GM21717 (cell line): ENCODE data around the gene DNAL4.

Experiments
- ATAC-seq: cut with Tn5 transposase; IDR thresholded peaks from one replicate; pipeline ENCODE4 v1.9.1; 2021; ENCODE audit warnings: mild to moderate bottlenecking, moderate library complexity; ENCODE audit not compliant: unreplicated experiment

The DNAL4 gene

DNA sequence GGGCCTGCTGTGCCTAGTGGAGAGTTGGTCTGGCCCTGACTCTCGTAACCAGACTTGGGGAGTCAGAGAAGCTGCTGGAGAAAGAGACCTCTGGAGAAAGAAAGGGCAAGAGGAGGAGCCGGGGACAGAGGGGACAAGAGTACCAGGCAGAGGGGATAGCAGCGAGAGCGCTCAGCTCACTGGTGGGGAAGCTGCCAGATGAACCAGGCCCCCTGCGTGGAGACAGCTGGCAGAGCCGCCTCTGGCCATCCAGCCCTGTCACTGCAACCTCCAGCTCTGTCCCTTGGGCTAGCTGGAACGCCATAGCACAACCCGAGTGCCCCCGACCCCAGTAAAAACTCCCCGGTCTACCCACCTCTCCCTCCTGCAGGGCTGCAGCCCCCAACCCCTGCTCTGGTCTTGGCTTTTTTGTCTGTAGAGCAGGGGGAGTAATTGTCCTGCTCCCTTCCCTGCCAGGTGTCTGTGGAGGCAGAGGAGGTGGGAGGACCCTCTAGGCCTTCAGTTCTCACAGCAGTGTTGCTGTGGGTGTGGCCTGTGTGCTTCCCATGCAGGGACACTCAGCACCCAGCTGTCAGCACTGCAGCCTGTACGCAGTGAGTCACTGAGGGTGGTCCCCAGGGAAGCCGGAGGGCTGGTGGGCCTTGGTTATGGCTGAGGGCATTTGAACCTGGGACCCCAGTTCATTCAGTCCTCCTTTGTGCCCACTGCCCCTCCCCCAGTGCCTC is 33.3 kb downstream of the DNAL4 start:
- ATAC-seq = no peak

DNA sequence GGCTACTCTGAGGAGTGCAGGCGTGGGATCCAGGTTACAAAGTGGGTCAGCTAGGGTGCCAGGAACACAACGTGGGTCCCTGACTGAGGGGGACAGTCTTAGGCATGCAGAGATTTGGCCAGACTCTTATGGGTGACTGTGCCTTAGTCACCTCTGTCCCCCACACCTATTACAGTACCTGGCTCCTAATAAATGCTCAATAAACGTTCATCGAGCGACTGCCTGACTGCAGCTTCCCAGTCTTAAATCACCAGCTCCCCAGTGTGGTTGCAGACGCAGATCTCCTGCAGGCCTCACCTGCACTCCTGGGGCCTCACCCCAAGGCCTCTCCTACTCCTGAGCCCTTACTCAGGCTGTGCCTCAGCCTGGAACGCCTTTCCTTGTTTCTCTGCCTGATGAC is 34.9 kb downstream of the DNAL4 start:
- no peak for ATAC-seq

DNA sequence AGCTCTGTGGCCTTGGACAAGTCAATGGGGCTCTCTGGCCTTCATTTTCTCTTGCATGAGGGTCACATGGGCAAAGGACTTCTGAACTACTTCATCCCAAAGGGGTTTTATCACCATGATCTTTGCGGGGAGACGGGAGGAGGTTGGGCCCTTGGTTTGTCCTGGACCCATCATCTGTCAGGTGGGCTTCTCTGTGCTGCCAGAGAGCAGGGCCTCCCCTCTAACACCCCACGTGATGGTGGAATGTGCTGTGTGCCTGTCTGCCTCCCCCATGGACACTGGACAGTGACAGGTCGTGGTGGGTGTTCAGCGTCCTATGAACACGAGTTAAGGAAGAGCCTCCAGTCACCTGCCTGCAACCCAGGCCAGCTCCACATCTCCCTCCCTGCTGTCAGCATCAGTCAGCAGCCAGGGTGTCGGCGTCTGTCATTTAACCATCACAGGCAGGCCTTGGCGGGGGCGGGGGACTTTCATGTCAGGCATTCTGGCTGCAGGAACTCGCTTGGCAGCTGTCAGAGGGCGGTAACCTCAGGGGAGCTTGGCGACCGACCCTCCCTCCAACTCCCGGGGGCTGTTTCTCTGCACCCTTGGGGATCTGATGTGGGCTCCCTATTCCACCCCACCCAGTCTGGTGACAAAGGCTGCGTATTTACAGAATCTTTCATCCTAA is 35.5 kb downstream of the DNAL4 start:
- ATAC-seq = no peak

DNA sequence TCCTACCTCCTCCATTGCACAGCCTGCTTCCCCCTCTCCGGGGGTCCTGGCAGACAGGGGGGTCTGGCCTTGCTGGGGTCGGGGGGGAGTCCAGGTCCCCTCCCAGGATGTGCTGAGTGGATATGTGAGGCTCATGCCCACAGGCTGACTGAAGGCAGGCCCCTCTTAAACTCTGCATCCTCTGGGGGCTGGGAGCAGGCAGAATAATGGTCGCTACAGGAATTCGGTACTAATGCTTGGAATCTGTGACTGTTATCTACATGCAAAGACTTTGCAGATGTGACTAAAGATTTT is 36.5 kb downstream of the DNAL4 start:
- ATAC-seq = no peak

DNA sequence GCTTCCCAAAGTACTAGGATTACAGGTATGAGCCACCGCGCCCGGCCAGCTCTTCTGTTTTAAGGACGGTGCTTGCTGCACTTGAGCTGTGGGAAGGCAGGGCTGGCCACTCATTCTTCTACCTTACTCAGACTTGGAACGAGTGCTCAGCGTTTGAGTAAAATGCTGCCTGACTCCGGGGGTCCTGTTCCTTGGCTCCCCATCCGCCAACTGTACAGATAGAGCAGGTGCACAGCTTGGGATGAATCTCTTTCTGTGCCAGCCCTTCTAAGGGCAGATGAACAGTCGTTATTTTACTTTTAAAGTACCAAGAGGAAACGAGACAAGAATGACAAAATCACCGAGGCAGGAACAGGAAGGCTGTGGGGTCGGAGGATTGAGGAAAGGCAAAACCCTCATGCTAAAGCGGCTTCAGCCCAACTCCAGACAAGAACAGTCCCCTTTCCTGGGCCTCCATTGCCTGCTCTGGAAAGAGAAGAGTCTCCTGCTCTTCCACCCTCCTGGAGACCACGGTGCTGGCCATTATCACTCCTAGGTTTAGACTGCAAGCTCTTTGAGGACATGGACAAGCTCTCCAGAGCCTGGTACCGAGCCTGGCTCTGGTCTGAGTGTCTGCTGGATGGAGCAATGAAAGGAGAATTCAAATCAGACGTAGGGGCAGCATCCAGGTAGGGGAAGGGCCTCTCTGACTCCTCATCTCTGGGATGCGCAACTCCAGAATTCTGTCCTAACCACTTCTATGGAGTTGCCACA is 37.1 kb downstream of the DNAL4 start:
- no peak for ATAC-seq

DNA sequence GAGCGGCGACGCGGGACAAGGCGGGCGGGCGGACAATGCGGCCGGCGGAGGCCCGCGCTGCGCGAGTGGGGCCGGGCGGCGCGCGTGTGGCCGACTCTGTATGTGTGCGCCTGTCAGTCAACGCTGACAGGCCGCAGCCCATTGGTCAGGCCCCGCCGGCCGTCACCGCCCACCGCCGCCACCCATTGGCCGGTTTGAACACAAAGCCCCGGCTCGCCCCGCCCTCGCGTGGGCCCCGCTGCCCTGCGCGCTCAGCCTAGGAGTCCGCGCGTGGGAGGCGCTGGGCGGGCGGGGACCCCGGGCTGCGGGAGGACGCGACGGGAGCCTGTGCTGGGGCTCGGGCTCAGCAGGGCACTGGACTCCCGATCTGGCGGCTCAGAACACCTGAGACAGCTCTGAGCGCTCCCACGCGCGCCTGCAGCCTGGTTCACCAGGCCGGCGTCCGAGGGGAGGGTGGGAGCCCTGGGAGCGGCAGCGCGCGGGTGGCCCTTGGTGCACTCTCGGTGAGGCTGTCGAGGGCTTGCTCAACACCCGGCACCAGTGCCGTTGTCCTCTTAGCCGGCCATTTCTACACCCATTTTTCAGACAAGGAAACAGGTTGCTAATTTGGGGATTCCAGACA is 37.9 kb downstream of the DNAL4 start, which contains the start of gene SUN2:
Gene SUN2, minus strand, starts transcription at position 88 of the 622 bp plus-strand sequence. CDS start 3,370 bp downstream, outside the sequence.
- ATAC-seq = peak; percentile 49

DNA sequence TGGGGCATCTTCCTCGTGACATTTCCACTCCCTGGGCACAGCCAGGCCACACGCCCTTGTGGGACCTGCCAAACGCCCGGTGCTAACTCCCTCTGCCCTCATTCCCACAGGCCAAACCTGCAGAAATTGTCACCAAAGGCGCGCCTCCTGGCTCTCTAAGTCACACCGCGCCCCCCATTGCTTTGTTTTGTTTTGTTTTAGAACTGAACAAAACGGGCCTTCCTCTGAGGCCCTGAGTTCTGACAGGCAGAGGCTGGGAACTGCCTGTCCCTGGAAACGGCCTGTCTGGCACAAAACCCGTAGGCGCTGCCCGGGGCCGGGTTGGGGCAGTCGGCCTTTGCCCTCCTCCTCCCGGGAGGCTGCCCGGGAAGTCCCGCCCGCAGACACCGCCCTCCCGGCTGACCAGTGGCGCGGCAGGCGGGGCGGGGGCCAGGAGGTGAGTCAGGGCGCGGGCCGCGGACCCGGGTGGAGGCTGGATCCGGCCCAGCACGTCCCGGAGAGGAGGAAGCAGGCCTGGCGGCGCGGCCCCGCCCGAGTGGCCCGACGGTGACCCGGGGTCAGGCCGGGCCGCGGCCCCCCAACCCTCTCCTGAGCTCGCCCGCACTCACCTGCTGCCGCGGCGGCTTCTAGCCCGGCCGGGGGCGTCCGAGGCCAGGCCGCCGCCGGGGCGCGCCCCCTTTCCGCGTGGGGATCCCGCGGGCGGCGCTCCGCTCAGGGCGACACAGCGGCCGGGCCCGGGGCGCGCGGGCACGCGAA is 38.6 kb downstream of the DNAL4 start:
- ATAC-seq = peak; percentile 23

DNA sequence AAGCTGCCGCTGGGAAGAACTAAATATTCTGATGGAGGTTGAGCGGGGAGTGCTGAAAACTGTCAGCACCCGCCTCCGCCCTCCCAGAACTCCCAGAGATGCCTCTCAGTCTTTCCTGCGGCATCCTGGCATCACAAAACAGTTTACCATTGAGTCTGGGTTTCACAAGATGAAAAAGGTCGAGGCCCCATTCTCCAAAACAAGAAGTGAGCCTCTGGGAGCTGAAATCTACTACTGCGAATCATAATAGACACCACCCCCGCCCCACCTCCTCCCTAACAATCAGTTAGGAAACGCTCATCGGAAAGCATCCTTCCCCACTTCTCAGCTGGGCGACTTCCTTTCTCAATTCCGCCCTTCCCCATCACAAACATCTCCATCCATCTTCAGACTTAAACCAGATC is 39.2 kb downstream of the DNAL4 start:
- no peak for ATAC-seq

DNA sequence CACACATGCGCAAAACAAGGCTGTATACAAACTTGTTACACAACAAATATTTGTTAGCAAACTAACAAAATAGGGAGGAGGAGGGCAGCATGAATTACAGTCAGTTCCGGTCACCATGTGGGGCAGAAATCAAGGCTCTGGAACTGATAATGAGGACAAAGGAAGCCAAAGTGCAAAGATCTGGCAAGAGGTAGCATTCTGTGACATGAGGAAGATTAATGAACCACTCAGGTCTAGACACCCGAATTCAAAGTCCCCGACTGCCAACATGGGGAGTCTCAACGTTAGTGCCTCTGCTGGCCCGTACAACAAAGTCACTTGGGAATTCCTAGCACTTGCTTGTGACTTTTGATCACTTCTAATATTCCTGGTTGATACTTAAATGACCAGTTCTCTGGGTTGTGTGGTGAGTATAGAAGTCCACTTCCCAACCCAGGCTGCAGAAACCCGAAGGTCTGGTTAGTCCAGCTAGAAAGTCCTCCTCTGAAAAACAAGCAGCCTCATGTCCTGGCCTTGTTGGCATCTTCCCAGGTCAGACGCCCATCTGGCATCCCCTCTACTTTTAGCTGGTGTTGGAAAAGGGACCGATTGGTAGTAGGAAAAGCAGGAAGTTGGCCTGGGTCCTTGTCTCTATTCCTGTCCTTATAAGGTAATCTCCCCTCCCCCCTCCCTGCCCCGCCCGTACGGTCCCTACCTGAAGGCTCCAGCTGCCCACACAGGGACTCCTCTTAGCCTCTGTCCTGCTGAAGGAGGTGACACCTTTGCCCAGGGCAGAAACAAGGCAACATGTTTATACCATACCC is 39.8 kb downstream of the DNAL4 start:
- ATAC-seq = no peak

DNA sequence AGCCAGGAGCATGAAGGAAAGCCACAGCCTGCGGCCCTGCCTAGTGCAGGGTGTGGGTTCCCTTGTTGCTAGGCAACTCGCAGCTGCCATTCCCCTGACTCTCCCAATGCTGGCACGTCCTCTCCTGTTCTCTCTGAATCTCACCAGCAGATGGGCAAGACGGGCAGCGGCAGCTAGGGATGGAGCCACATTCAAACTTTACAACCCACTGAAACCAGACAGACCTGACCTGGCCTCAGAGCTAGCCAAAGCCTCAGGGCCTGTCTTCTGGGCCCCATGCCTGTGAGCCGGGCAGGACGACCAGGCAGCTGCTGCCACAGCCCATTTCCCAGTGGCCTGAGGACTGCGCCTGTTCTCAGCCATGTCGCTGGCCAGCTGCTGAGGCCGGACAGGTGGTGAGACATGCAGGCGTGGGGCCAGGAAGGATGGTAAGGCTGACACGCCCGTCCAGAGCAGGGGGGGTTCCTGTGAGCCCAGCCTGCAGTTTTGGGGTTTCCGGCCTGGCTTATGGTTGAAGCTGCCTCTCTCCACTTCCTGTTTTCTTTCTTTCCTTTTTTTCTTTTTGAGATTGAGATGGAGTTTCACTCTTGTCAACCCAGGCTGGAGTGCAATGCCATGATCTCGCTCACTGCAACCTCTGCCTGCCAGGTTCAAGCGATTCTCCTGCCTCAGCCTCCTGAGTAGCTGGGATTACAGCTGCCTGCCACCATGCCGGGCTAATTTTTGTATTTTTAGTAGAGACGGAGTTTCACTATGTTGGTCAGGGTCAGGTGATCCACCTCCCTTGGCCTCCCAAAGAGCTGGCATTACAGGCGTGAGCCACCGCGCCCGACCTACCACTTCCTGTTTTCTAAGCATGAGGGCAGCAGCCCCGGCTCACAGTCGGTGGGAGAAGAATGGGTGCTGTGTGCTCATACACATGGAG is 42.3 kb downstream of the DNAL4 start:
- ATAC-seq = no peak

DNA sequence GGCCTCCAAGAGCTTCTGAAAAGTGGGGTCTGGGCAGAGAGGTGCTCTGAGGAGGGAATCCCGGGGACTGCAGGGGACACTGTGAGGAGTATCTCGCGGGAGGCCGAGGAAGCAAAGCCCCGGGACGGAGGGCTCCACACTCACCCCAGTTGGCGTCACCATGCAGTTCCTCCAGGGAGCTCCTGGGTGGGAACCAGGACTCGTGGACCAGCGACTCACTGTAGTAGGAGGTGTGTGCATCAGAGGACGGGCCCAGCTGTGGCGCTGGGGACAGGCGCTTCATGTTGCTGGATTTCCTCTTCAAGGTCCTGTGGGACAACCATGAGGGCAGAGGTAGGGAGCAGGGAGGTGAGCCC is 42.9 kb downstream of the DNAL4 start:
- no peak for ATAC-seq

DNA sequence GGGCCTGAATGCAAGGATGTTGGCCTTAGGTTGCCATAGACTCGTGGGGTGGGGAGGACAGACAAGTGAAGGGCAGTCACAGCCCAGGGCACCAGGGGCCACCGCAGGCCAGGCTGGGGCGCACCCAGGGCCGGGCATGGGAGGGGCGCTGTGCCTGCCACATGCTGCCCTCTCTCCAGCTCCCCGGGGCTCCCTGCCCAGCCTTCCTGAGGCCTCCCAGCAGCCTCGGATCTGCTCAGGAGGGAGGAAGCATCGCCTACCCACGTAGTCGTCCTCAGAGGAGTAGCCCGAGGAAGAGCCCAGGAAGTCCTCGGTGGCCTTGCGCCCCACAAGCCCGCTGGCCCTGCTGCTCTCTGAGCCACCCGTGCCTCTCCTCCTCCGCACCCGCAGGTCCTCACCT is 43.3 kb downstream of the DNAL4 start:
- ATAC-seq = no peak

DNA sequence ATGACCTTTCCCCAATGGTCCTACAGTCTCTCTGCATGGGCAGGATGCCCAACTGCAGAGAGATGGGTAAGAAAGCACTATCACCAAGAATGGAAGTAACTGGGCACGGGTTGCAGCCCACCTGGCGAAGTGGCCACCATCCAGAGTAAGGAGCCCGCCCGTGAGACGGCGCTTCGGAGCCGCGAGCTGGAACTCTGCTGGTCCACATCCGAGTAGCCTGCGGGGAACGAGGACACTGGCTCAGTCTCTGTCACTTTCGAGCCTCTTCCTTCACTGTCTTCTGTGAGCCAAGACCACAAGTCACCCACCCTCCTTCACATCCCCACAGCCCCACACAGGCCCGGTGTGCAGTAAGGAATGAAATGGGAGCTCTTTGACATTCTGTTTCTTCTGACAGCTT is 43.8 kb downstream of the DNAL4 start:
- no peak for ATAC-seq

DNA sequence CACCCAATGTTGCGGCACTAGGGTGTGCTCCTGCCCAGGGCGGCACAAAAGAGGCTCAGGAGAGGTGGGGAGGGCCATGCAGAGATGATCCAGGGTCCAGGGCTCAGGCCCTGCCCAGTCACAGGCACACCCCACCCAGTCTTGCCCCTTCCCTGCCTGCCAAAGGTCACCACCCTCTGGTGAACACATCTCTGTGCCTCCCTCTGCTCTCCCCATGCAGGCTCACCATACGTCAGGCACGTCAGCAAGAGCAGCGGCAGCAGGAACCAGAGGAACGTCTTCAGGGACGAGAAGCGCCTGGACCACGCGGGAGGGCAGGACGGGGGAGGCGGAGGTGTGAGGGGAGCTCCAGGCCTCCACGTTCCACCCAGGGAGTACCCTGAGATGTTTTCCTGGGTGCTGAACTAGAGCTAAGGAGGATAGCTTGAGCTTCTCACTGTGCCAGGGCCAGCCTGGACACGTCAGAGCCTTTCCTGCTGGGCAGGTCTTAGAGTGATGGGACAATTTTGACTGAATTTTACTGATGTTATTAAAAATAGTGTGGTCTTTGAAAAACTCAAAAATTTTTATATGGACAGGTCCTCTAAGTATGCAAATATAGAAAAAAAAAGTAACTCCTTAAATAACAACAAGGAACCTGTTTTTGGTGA is 45.3 kb downstream of the DNAL4 start:
- no peak for ATAC-seq

DNA sequence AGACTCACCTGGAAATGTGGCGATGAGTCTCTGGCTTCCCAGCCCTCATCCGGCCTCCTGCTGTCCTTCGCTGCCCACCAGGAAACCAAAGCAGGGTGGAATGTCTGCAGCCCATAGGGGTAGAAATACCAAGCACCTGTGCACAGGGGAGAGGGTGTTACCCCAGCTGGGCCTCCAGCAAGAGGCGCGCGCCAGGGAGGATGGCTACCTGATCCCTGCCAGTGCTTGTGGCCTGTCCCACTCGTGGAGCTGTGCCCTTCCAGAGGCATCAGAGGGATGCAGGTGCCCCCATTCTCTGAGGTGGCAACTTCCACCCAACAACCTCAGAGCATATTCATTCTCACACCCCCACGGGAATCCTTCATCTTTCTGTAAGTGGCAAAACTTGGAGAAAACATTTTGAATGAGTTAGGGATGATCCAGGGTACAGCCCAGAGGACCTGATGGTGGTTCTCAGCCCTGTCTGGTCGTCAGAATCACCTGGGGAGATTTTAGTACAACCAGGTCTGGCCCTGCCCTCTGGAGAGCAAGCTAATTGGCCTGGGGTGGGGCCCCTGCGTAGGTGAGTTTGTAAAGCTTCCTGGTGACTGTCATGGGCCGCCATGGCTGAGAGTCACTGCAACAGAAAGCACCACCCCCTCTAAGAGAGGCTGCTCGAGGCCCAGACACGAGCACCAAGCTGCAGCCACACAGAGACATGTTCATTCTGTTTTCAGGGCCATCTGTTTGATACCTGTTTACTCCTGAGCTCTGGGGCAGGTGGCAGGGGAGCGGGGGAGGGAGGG is 48.1 kb downstream of the DNAL4 start:
- ATAC-seq = no peak

DNA sequence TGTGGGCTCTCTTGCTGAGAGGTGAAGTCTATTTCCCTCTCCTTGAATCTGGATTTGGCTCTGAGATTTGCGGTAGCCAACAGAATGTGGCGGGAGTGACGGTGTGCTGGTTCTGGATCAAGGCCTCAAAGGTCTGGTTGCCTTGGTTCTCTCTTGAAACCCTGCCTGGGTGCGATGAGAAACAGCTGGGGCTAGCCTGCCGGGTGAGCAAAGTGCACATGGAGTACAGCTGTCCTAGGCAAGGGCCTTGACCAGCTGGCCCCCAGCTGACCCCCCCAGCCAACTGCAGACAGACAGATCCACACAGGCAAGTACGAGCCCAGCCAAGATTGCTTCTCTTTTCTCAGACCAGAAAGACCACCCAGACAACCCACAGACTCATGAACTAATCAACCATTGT is 49.0 kb downstream of the DNAL4 start:
- no peak for ATAC-seq

DNA sequence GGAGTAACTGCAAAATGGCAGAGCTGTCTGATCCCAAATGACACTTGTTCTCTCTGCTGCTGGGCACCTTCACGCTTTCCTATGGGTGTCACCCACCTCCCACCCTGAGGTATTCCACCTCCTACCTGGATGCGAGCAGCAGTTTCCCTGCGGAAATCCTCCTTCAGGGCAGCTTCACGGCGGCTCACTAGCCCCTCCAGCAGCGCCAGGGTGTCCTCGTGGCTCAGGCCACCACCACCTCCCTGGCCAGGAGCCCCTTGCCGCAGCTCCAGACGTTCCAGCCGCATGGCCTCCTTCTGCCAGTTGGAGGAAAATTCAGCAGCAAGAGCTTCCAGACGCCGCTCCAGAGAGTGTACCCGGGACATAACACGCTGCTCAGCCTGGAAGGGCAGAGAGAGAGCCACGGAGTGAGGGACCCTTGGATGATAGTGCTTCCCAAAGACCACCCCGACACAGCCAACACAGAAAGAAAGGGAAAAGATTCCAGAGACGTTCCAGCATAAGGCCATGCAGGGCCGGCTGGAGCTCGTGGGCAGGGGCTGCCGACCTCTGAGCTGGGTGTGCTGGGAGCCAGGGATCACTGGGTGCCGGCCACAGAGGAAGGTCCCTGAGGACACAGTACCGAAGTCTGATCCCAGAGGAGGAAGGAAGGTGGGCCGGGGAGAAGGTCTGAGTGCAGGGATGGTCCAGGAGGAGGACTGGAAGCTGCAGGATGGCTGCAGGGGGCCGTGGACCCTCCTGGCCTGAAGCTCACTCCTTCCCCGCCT is 51.6 kb downstream of the DNAL4 start:
- ATAC-seq = no peak
